Muscle layer of duodenum (tissue), 2 donors: Measurements from ENCODE around the gene SMDT1.
A peak's percentile ranks its signal among the peaks of the same experiment; 100 is the strongest.

ENCODE experiments used
- H3K27ac ChIP-seq: one replicate; pipeline ENCODE4 v1.7.0; 2013; ENCODE audit warnings: mild to moderate bottlenecking, low read length
- H3K27me3 ChIP-seq: one replicate; pipeline ENCODE4 v1.7.0; 2013; ENCODE audit warnings: low read depth, mild to moderate bottlenecking, control low read depth, low read length
- H3K36me3 ChIP-seq, 2 donors: one replicate each; pipeline ENCODE4 v1.7.0; 2013; ENCODE audit warnings: low read length in 2 of 2, control low read depth in 1 of 2, mild to moderate bottlenecking in 1 of 2; ENCODE audit not compliant: insufficient read depth in 2 of 2, control insufficient read depth in 1 of 2
- H3K4me1 ChIP-seq, 2 donors: one replicate each; pipeline ENCODE4 v1.7.0; 2013; ENCODE audit warnings: low read length in 2 of 2, mild to moderate bottlenecking in 2 of 2, control low read depth in 1 of 2, moderate library complexity in 1 of 2; ENCODE audit not compliant: insufficient read depth in 2 of 2, control insufficient read depth in 1 of 2
- H3K4me3 ChIP-seq, 2 donors: one replicate each; pipeline ENCODE4 v1.7.0; 2013; ENCODE audit warnings: low read length in 2 of 2, low read depth in 1 of 2, mild to moderate bottlenecking in 1 of 2
- H3K9me3 ChIP-seq, 2 donors: one replicate each; pipeline ENCODE4 v1.7.0; 2013; ENCODE audit warnings: low read length in 2 of 2, control low read depth in 1 of 2, mild to moderate bottlenecking in 1 of 2; ENCODE audit not compliant: control insufficient read depth in 1 of 2
- donor health status: healthy.

Gene SMDT1

DNA sequence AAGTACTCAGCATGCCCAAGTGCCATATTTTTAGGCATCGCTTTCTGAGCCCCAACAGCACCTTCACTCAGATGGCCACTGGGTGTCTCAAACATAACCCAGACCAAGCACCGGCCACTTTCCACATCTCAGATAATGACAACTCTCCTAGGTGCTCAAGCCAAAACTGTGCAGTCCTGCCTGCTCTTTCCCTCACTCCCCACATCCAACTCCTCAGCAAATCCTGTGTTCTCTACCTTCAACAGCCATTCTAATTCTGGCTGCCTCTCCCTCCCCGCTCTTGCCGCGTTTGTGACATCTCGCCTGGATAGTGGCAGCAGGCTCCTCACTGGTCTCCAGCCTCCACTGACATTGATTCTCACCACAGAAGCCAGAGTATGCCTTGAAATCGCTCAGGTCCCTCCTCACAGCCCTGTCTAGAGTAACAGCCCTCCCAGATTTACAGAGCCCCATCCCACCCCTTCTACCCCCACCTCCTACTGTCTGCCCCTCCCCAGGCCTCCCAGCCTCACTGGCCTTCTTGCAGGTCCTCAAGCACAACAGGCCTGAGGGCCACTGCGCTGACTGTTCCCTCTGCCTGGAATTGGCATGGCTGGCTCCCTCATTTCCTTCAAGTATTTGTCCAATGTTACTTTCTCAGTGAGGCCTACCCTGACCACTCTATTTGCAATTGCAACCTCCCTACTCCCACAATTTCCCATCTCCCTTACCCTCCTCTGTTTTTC lies 6.7 kb upstream of the SMDT1 start:
- H3K4me1 ChIP-seq = peaks cover 6 to 26% of the 10 kb centered on the region in 2 donors
- no peaks in the 10 kb centered on the region for H3K27me3 ChIP-seq
- H3K36me3 ChIP-seq = peaks cover 0 to 22% of the 10 kb centered on the region in 2 donors
- H3K27ac ChIP-seq = no peak overlapping the region
- no peak overlapping the region for H3K4me3 ChIP-seq
- H3K9me3 ChIP-seq = no peaks in the 10 kb centered on the region

DNA sequence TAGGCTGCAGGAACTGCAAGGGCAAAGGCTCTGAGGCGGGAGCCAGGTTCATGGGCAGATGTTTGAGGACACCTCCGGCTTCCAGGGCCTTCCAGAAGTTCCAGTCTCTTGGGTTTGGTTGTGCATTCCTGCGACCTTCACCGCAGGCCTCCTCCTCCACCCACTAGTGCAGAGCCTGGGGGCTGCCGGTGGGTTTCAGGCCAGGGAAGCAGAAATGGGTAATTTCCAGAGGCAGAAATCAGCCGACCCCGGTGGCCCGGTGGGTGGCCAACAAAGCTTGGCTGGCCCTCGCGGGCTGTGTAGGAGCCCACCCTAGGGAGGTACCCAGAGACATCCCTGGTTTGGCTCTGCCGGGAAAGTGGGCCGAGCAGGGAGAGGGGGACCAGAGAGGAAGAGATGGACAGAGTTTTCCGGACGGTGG lies 5.9 kb upstream of the SMDT1 start:
- H3K36me3 ChIP-seq = peaks cover 0 to 18% of the 10 kb centered on the region in 2 donors
- no peak overlapping the region for H3K27ac ChIP-seq
- no peaks in the 10 kb centered on the region for H3K9me3 ChIP-seq
- no peaks in the 10 kb centered on the region for H3K27me3 ChIP-seq
- H3K4me1 ChIP-seq = peaks cover 13 to 35% of the 10 kb centered on the region in 2 donors
- H3K4me3 ChIP-seq = peak overlapping the region; percentile 48 to 71

DNA sequence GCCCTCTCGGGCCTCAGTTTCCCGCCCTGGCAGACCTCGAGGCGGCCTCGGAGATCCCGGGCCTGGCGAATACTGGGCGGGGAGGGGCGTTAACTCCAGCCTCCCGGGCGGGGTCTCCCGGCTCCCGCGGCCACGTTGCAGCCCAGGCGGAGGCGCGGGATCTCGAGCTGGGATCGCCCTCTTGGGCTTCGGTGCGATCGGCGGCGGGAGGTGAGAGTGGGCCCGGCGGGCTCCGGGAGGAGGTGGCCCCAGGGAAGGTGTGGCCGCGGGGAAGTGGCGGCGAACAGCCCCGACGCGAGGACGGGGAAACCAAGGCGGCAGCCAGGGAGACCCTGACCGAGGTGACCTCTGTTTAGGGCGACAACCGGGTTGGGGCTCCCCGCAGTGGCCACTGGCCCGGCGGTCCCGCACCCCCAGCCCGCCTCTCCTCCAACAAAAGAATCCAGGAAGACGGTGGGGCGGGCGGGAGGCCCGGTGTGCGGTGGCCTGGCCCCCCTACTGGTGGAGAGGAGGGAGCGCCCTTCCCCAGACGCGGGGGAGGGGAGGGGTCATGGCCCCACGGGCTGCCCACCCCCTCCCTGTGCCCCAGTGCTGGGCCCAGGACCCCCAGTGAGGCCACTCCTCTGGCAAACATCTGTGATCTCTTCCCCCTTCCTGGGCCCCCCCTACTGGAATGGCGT lies 5.2 kb upstream of the SMDT1 start, which contains the start of gene PHETA2:
Gene PHETA2, plus strand, starts transcription at position 117 of the 680 bp plus-strand sequence. CDS start 3,046 bp downstream, outside the sequence.
- no peaks in the 10 kb centered on the region for H3K9me3 ChIP-seq
- H3K27ac ChIP-seq = peak within 1 kb of the TSS; percentile 74
- peaks cover 18 to 38% of the 10 kb centered on the region in 2 donors for H3K4me1 ChIP-seq
- H3K36me3 ChIP-seq = peaks cover 0 to 22% of the 10 kb centered on the region in 2 donors
- H3K27me3 ChIP-seq = no peaks in the 10 kb centered on the region
- H3K4me3 ChIP-seq = peak within 1 kb of the TSS; percentile 48 to 71

DNA sequence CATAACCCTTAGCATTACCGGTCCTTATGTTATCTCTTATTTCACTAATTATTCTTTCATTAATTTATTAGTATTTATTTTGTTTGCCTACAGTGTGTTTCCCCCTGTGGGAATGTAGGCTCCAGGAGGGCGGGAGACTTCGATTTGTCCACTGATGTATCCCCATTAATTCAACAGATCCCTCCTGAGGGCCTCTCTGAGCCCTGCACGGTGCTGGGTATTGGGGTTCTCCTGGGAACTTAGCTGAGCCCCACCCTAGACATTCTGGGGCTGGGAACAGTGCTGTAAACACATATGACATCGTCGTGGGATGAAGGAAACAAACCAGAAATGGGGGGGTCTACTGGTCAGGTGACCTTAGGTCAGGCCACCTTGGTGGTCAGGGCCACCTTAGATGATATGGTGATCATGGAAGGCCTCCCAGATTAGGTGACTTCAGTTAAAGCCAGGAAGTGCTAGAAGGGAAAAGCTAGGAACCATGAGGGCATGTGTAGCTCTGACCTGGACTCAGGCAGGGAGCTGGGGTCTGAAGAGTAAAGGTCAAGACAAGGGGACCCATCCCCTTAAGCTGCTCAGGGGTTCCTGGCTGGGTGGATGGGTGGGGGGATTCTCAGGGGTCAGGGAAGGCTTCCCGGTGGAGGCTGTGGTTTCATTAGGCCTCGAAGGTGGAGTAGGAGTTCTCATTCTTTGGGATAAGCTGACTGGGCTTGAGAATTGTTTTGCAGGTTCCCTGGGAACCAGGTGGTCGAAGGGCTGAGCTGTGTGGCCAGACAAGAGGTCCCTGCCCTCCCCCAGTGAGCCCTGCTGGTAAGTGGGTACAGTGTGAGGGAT lies 4.4 kb upstream of the SMDT1 start:
- Histone ChIP-seq H3K27ac (peak overlapping the region; percentile 74), H3K4me1 (peaks cover 13 to 33% of the 10 kb centered on the region in 2 donors)

GRCh38 chr22:42076764-42077485 lies 2.6 kb upstream of the SMDT1 start:
- peaks cover 0 to 23% of the 10 kb centered on the region in 2 donors for H3K36me3 ChIP-seq
- no peaks in the 10 kb centered on the region for H3K27me3 ChIP-seq
- H3K27ac ChIP-seq = no peak overlapping the region
- no peak overlapping the region for H3K4me3 ChIP-seq
- H3K4me1 ChIP-seq = peaks cover 12 to 33% of the 10 kb centered on the region in 2 donors
- H3K9me3 ChIP-seq = no peaks in the 10 kb centered on the region

More for the DNA sequence above, 4.4 kb upstream of the SMDT1 start:
- peaks cover 0 to 22% of the 10 kb centered on the region in 2 donors for H3K36me3 ChIP-seq
- no peaks in the 10 kb centered on the region for H3K27me3 ChIP-seq
- no peaks in the 10 kb centered on the region for H3K9me3 ChIP-seq
- H3K4me3 ChIP-seq = peak overlapping the region; percentile 48 to 71

DNA sequence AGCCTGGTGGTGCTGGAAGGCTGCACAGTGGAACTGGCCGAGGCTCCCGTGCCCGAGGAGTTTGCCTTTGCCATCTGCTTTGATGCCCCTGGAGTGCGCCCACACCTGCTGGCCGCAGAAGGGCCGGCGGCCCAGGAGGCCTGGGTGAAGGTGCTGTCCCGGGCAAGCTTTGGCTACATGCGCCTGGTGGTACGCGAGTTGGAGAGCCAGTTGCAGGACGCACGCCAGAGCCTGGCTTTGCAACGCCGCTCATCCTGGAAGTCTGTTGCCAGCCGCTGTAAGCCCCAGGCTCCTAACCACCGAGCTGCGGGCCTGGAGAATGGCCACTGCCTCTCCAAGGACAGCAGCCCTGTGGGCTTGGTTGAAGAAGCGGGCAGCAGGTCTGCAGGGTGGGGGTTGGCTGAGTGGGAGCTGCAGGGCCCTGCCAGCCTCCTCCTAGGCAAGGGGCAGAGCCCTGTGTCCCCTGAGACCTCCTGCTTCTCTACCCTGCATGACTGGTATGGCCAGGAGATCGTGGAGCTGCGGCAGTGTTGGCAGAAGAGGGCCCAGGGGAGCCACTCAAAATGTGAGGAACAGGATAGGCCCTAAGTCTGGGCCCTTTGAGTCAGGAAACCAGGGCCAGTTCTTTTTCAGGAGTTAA lies 1.9 kb upstream of the SMDT1 start:
- peaks cover 3 to 30% of the 10 kb centered on the region in 2 donors for H3K36me3 ChIP-seq
- H3K27me3 ChIP-seq = no peaks in the 10 kb centered on the region
- H3K4me3 ChIP-seq = no peak overlapping the region
- H3K9me3 ChIP-seq = no peaks in the 10 kb centered on the region
- H3K4me1 ChIP-seq = peaks cover 12 to 33% of the 10 kb centered on the region in 2 donors
- peak overlapping the region; percentile 99 for H3K27ac ChIP-seq

GRCh38 chr22:42078469-42079318 lies 806 bp upstream of the SMDT1 start:
- Histone ChIP-seq H3K9me3 (no peaks in the 10 kb centered on the region), H3K27me3 (no peaks in the 10 kb centered on the region), H3K4me1 (peaks cover 12 to 33% of the 10 kb centered on the region in 2 donors), H3K36me3 (peaks cover 5 to 38% of the 10 kb centered on the region in 2 donors), H3K4me3 (peak overlapping the region; percentile 60 to 78), H3K27ac (peak overlapping the region; percentile 99)

GRCh38 chr22:42080287-42080686 lies 787 bp downstream of the SMDT1 start:
- peak overlapping the region; percentile 78 to 94 for H3K4me3 ChIP-seq
- no peaks in the 10 kb centered on the region for H3K27me3 ChIP-seq
- no peaks in the 10 kb centered on the region for H3K9me3 ChIP-seq
- H3K36me3 ChIP-seq = peaks cover 6 to 51% of the 10 kb centered on the region in 2 donors
- H3K27ac ChIP-seq = peak overlapping the region; percentile 99
- H3K4me1 ChIP-seq = peaks cover 12 to 33% of the 10 kb centered on the region in 2 donors

- no peaks in the 10 kb centered on the region for H3K9me3 ChIP-seq
- no peak overlapping the region for H3K27ac ChIP-seq
- no peaks in the 10 kb centered on the region for H3K27me3 ChIP-seq
- no peak overlapping the region for H3K4me3 ChIP-seq
- peaks cover 11 to 20% of the 10 kb centered on the region in 2 donors for H3K4me1 ChIP-seq
- H3K36me3 ChIP-seq = peaks cover 24 to 52% of the 10 kb centered on the region in 2 donors
Observed at GRCh38 chr22:42083119-42083518, 3.6 kb downstream of the SMDT1 start.
